Inflammatory macrophage (primary cell): ENCODE data around the gene TMEM45B.
"Not testable (repeated sequence)": the region's sequence is repeated elsewhere in the genome, so short reads cannot be mapped to it uniquely, and the experiment has no call there.

Experiments used
- DNase-seq, 2 donors: peaks; one replicate each; pipeline ENCODE4 v3.0.0-alpha.2; 2020 to 2022

Gene TMEM45B

DNA sequence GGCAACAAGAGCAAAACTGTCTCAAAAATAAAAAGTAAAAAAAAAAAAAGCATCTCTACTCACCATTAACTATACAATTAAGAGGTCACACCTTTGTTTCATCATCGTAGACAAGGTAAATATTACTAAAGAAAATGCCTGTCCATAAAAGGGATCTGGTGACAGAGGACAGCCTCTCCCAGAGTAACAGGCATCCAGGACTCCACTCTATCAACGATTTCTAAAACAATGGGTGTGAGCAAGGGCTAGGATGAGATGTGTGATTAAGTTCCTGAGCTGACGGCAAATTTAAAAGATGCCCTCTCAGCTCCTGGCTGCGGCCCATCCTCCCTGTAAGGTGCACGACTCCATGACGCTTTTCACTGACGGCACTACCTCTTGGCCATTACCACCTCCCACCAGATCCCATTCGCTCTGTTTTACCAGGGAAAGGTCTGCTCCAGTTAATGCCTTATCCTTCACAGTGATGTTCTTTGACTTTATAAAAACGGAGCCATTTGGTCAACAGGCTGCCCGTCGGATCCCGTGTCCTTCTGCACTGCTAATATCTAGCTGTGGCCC lies 2.3 kb upstream of the TMEM45B start:
- DNase-seq = no peak

DNA sequence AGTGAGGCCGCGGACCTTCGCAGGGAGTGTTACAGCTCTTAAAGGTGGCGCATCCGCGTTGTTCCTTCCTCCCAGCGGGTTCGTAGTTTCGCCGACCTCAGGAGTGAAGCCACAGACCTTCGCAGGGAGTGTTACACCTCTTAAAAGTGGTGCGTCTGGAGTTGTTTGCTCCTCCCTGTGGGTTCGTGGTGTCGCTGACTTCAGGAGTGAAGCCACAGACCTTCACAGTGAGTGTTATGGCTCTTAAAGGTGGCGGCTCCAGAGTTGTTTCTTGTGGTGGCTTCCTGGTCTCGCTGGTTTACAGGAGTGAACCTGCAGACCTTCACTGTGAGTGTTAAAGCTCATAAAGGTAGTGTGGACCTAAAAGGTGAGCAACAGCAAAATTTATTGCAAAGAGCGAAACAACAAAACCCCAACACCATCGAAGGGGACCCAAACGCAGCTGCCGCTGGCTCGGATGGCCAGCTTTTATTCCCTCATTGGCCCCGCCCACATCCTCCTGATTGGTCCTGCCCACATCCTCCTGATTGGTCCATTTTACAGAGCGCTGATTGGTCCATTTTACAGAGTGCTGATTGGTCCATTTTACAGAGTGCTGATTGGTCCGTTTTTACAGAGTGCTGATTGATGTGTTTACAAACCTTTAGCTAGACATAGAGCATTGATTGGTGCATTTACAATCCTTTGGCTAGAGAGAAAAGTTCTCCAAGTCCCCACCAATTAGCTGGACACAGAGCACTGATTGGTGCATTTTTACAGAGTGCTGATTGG lies 1.2 kb upstream of the TMEM45B start:
- DNase-seq = no peak

DNA sequence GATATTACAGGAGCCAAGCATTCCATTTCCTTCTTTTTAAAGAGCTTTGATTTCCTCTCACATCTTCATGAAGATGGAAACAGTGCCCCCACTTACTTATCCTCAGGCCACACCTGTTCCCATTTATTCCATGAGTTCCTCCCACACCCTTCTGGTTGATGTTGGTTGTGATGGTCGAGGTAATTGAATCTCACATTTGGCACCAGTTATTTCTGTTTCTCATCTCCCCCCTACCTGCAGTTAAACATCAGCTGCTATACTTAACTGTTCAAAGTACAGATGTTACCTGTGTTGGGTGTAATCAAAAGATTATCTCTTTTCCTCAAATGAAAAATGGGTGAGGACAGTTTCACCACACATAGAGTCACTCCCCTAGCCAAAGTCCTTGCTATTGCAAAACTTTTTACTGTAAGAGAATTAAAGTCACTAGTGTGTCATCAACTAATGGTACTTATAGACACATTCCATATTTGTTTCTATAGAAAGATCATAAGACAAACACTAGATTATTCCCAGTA lies 1.9 kb downstream of the TMEM45B start:
- DNase-seq = peak in 1 of 2 donors; percentile 38

DNA sequence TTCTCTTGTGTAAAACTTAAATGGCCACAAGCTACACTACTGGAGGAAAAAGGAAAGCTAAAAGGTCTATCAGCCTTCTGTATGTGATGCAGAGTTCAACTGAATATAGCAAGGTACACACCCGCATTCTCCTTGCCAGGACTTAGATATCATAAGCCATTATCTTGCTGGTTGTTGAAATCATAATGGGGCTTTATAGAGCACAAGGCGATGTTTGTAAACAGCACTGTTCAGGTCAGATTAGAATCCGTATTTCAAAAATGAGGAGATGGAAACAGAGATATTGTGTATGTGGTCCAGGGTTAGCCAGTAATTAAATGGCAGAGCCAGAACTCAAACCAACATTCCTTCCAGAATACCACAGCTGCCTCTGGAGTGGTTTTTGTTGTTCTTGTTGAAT lies 2.6 kb downstream of the TMEM45B start:
- not testable (repeated sequence) for DNase-seq

DNA sequence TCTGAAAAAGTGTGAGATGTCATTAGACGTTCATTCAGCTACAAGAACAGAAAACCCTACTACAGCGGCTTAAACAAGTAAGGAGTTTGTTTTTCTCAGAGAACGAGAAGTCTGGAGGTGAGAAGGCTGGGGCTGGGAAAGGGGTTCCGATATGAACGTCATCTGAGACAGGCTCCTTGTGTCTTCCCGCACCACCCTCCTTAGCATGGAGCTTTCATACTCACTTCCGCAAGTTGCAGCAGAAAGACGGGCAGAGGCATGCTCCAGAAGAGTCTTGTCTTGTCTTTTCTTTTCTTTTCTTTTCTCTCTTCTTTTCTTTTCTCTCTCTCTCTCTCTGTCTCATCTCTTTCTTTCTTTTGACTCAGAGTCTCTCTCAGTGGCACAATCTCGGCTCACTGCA lies 3.6 kb downstream of the TMEM45B start:
- no peak for DNase-seq

DNA sequence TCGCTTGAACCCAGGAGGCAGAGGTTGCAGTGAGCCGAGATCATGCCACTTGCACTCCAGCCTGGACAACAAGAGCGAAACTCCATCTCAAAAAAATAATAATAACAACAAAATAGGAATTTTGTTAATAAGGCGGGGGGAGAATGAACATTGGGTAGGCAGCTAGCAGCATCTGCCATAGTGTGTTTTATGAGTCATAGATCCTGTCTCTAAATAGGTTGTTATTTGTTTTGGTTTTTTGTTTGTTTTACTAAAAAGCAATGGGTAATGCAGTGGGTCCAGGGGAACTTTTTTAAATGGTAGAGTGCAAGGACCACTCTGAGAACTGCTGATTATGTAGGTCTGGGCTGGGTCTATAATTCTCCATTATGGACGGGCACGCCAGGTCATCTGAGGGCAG lies 4.6 kb downstream of the TMEM45B start:
- not testable (repeated sequence) for DNase-seq

DNA sequence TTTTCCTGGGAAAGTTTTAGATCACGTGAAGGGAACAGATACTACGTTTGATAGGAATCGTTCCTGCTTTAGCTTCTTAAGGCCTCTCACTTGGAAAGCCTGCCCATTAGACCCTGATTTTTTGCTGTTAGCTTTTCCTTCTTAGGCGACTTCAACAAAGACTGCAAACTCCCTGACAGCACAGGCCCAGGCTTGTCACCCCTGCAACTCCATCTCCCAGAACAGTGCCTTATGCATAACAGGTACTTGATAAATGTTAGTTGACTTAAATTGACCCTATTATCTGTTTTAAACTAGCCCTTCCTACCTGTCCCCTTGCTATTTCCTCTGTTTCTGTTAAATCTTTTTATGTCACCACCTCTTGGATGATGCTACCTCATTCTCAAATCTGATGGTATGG lies 7.6 kb downstream of the TMEM45B start:
- DNase-seq = not testable (repeated sequence)

DNA sequence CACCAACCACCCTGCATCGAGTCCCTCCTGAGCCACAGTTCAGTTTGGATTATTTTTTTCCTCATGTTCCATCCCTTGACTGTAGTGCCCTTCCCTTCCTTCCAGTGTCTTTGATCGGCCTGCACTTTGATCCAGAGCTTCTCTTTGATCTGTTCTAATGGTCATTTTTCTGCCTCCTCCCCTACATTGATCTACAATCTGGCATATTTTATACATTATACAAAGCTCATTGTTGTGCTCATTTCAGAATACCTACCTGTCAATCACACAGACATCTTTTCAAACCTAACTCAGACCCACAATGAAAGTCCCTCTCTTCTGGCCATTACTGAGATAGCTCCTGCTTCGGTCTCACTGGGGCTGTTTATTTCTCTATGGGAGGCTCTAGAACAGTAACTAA lies 8.2 kb downstream of the TMEM45B start:
- DNase-seq = not testable (repeated sequence)

DNA sequence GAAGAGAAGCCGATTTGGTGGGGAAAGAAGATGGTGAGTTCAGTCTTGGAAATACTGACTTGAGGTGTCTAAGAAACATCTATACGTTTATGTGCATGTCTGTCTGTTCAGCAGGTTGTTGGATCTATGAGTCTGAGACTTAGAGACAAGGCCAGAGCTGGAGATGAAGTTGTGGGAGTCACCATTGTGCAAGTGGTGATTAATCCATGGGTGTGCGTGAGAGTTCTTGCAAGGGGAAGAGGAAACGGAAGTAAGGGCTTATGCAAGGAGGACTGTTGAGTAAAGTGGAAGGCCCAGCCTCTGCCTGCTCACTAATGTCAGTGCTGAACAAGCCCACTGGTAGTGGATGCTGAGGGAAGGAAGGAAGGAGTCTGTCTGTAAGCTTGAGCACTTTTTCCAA lies 9.7 kb downstream of the TMEM45B start:
- peak; percentile 96 to 97 for DNase-seq

DNA sequence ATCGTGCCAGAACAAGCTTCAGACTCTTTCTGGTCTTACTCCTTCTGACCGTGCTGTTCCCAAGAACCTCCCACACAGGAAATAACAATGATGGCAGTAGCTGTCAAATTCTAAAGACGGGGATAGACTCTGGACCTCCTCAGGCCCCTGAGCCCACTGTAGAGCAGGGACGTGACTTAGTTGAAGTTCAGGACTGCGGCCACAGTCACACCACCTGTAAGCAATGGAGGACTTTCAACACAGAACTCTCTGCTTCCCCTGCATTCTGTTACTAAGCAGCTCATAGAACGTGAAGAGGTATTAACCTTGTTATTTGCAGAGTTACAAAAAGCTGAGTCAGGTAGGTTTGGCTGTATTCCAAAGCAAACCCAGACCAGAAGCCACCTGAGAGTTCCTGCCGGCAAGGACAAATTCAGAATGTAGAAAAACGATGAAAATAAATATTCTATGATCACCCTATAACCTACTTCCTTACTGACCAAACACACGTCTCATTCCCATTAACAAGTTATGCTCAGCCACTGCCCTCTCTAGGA lies 12.7 kb downstream of the TMEM45B start:
- DNase-seq = no peak

DNA sequence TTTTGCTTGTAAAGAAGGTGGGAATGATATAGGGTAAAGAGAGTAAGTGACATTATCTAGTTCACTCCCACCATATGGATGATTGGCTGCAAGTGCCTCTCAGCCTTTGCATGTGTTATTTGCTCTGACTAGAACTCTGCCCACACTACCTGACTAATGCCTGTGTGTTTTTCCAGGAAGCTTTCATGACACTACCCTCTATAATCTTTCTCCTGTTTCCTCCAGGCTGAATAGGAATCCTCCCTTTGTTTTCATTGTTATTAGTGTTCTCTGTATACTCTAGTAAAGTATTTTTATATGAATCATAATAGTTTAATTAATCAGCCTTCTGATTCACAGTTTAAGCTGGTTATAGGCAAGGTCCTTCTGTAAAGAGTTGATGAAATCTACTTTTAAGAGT lies 13.8 kb downstream of the TMEM45B start:
- not testable (repeated sequence) for DNase-seq

DNA sequence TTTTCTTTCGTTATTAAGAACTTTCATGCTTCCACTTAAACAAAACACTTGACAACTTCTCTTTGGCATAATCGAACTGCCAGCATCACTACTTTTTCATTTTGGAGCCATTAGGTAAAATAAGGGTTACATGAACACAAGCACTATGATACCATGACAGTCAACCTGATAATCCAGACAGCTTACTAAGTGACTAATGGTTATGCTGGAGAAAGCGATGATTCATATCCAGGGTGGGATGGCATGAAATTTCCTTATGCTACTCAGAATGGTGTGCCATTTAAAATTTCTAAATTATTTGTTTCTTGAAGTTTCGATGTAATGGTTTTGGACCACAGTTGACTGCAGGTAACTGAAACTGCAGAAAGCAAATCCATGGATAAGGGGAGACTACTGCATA lies 15.6 kb downstream of the TMEM45B start:
- not testable (repeated sequence) for DNase-seq

DNA sequence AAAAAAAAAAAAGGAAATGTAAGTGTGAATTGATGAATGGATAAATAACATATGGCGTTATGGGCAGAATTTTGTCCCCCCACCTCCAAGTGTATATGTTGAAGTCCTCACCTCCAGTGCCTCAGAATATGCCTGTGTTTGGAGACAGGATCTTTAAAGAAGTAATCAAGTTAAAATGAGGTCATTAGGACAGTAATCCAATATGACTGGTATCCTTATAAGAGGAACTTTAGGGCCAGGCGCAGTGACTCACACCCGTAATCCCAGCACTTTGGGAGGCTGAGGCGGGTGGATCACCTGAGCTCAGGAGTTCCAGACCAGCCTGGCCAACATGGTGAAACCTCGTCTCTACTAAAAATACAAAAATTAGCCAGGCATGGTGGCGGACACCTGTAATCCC lies 17.6 kb downstream of the TMEM45B start:
- peak in 1 of 2 donors; percentile 29 for DNase-seq

DNA sequence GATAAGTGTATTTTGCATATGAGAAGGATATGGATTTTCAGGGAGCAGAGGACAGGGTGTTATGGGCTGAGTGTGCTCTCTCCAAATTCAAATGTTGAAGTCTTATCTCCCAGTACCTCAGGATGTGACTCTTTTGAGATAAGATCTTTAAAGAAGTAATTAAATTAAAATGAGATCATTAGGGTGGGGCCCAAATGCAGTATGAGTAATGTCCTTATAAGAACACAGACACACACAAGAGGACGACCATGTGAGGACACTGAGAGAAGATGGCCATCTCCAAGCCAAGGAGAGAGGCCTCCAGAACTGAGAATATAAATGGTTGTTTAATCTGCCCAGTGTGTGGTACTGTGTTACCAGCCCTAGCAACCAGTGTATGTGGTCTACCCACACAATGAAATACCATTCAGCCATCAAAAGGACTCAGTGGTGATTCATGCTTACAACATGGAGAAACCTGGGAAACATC lies 20.8 kb downstream of the TMEM45B start:
- not testable (repeated sequence) for DNase-seq

DNA sequence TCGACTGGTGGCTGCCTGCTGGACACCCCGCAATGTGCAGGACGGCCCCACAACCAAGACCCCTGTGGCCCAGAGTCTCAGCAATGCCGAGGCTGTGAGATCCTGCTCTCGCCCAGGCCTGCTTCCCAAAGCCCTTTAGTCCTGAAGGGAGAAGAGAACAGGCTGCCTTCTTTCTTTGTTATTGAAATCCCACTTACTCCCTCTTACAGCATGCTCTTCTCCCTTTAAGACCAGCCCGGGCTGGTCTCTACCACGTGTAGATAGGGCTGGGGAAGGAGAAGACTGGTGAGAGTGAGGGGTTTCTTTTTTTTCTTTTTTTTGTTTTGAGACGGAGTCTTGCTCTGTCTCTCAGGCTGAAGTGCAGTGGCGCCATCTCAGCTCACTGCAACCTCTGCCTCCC lies 21.3 kb downstream of the TMEM45B start:
- DNase-seq = no peak

DNA sequence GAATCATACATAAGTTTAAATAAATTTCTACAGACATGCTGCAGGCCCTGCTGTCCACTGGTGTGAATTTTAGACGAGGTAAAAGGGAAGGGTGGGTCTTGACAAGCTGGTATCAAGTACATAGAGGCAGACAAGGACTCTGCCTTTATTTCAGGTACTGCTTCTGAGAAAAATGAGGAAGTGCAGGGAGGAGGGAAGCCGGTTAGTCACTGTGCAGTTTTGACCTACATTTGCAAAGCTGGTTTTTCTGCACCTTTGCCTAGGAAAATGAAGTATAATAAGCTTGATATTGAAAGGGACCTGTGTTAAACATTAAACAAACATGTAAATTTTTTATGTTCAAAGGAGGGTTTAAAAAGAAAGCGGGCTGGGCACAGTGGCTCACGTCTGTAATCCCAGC lies 24.6 kb downstream of the TMEM45B start:
- DNase-seq = peak; percentile 15 to 17

DNA sequence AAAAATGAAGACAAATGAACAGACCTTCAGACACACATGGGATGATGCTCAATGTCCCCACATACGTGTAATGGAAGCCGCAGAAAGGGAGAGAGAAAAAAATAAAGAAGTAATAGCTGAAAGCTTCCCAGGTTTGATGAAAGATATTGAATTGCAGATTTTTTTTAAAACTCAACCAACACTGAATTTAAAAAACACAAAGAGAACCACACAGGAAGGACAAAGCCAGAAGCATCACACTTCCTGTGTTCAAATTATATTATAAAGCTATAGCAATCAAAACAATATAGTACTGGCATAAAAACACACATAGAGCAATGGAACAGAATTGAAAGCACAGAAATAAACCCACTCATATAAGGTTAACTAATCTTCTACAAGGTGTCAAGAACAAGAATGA lies 26.5 kb downstream of the TMEM45B start:
- no peak for DNase-seq

DNA sequence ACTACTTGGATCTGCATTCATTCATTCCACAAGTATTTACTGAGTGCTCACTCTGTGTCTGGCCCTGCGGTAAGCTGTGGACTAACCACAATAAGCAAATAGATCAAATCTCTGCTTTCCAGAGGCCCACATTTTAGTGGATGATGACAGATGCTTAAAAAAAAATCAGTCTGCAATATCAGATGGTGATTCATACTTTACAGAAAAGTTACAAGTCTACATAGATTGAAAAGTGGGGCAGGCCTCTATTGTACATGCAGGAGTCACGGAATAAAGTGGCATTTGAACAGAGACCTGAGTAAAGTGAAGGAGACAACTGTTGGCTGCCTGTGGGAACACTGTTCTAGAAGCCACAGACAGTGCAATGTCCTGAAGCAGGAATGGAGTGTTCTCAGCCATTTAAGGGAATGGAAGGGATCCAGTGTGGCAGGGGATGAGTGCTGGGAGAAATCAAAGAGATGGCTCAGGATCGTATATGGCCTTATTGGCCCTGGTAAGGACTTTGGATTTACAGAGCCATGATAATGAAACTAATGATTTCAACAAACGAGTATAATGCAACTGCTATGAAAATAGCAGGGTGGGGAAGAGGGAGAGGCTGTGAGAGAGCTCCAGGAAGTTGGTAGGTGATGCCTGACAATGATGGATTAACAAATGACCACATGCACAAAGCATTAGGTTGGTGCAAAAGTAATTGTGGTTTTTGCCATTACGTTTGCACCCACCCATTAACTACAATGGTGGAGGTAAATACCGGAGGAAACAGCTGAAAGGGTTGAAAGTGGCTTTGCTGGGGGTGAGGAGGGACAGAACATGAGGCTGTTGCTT lies 31.1 kb downstream of the TMEM45B start:
- DNase-seq = no peak

DNA sequence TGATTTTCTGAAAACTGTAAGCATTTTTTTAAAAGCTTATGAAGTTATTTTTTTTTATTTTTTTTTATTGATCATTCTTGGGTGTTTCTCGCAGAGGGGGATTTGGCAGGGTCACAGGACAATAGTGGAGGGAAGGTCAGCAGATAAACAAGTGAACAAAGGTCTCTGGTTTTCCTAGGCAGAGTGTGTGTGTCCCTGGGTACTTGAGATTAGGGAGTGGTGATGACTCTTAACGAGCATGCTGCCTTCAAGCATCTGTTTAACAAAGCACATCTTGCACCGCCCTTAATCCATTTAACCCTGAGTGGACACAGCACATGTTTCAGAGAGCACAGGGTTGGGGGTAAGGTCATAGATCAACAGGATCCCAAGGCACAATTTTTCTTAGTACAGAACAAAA lies 31.7 kb downstream of the TMEM45B start:
- DNase-seq = not testable (repeated sequence)

DNA sequence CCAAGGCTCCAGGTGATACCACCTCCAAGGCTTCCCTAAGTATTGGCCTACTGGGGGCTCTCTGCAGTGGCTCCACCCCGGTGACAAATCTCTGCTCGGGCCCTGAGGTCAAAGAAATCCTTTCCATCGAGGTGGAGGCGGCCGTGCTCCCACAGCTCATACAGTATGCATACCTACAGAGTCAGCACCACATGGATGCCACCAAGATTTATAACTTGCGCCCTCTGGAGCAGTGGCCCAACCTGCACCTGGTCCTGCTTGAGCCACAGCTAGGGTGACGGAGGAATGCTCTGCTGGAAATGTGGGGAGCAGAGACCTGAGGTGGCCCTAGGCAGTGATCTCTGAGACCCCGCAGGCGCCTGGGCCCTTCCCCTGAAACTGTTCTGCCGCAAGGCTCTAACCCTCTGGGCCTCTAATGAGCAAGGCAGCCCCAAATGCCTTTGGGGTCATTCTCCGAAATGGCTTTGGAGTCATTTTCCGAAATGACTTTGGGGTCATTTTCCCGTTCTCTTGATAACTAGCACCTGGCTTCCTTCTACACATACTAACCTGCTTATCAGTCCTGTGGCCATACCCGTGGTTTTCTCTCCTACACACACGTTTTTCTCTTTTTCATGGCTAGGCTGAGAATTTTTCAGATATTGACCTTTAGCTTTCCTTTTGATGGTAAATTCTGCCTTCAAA lies 33.9 kb downstream of the TMEM45B start:
- no peak for DNase-seq

DNA sequence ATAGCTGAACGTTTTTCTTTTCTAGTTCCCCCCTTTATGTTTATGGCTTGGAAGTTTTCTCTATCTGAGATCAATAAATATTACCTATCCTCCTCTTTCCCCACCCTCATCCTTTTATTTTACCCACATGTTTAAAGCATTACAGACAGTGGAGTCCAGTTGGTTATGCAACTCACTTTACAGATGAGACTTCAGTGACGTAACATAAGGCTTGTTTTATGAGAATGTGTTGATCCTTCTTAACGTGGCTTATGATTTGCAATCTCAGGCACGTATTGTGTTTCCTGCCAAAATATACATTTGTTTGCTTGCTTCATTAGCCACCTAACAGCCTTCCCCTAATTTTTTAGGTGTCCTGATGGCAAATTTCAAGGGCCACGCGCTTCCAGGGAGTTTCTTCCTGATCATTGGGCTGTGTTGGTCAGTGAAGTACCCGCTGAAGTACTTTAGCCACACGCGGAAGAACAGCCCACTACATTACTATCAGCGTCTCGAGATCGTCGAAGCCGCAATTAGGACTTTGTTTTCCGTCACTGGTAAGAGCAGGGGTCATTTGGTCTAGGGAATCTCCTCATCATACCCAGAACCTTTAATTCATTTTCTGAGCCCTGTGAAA lies 36.6 kb downstream of the TMEM45B start:
- DNase-seq = no peak
